ENCODE measurements around the gene KMT2C. TPM values are rescaled to one million over a fixed set of nuclear protein-coding genes. Genes with fewer than 3 reads are reported as not detected.

The KMT2C gene
- total RNA-seq, 1 experiment from 2014 or later, result 8.5 TPM

- H3K36me3 ChIP-seq (replicated peaks; ENCODE audit: control insufficient read depth, insufficient read depth, low read length), result peaks cover 13% of the 10 kb centered on the region
- no peak for DNase-seq
- no peak overlapping the region for H3K4me3 ChIP-seq (ENCODE audit: insufficient read depth, low read depth, low read length)
- no peaks in the 10 kb centered on the region for H3K27me3 ChIP-seq (ENCODE audit: control insufficient read depth, insufficient read depth, low read length)
Observed at GRCh38 chr7:152137476-152138025, 298.3 kb downstream of the KMT2C start.

- no peak for DNase-seq
Observed at GRCh38 chr7:152136686-152137085, 299.1 kb downstream of the KMT2C start.

DNA sequence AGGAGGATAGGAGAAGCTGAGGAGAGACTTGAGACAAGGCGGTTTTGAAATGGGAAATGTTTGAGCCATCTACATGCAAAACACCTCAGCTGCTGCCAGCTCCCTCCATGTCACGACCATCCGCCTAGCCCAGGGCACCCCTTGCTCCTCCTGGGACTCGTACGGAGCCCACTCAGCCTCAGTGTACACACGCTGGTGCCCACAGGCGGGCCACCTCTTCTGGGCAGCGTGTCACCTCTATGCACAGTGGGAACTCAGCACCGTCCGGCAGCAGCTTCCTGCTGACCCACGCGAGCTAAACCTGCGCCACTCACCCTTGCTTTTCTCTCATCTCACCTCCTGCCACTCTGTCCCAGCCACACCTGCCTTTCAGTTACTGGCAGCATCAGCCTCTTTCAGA, 302.0 kb downstream of the KMT2C start:
- DNase-seq, result peak; percentile 19
- Histone ChIP-seq H3K36me3 (replicated peaks; ENCODE audit: control insufficient read depth, insufficient read depth, low read length) (peaks cover 7% of the 10 kb centered on the region), H3K4me3 (ENCODE audit: insufficient read depth, low read depth, low read length) (no peak overlapping the region), H3K27me3 (ENCODE audit: control insufficient read depth, insufficient read depth, low read length) (no peaks in the 10 kb centered on the region)

More at GRCh38 chr7:152136686-152137085, 299.1 kb downstream of the KMT2C start:
- H3K4me3 ChIP-seq (ENCODE audit: insufficient read depth, low read depth, low read length), result no peak overlapping the region
- H3K27me3 ChIP-seq (ENCODE audit: control insufficient read depth, insufficient read depth, low read length), result no peaks in the 10 kb centered on the region
- peaks cover 13% of the 10 kb centered on the region for H3K36me3 ChIP-seq (replicated peaks; ENCODE audit: control insufficient read depth, insufficient read depth, low read length)

GRCh38 chr7:152132812-152133211, 303.0 kb downstream of the KMT2C start:
- H3K36me3 ChIP-seq (replicated peaks; ENCODE audit: control insufficient read depth, insufficient read depth, low read length), result peaks cover 2% of the 10 kb centered on the region
- H3K4me3 ChIP-seq (ENCODE audit: insufficient read depth, low read depth, low read length), result no peak overlapping the region
- H3K27me3 ChIP-seq (ENCODE audit: control insufficient read depth, insufficient read depth, low read length), result no peaks in the 10 kb centered on the region
- no peak for DNase-seq

DNA sequence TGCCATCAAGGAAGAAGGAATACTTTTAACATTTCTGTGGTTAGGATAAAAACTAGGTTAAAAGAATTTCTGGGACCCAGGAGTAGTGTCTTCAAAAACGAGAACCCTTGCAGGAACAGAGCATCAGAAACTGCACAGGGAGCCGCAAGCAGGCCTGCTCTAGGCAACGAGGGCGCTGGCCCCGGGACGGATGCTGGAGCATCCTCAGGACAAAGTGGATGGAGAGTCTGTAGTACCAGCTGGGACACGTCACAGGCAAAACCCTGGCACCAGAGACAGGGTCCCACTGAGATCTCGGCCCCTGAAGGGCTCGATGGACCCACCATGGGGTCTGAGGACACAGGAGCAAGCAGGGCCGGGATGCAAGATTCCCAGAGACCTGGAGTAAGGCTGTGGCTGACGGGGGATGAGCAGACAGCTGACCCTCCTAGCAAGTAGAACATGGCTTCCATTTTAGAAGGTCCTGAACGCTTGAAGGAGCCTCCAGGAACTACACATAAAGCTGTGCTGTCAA, 303.8 kb downstream of the KMT2C start:
- DNase-seq, result no peak
- H3K36me3 ChIP-seq (replicated peaks; ENCODE audit: control insufficient read depth, insufficient read depth, low read length), result peaks cover 3% of the 10 kb centered on the region

GRCh38 chr7:152130658-152131590, 304.9 kb downstream of the KMT2C start:
- H3K4me3 ChIP-seq (ENCODE audit: insufficient read depth, low read depth, low read length), result no peak overlapping the region
- DNase-seq, result peak; percentile 29
- peaks cover 4% of the 10 kb centered on the region; the same call in 1 of the 2 replicates for H3K36me3 ChIP-seq (replicated peaks; ENCODE audit: control insufficient read depth, insufficient read depth, low read length)
- no peaks in the 10 kb centered on the region for H3K27me3 ChIP-seq (ENCODE audit: control insufficient read depth, insufficient read depth, low read length)

More for the DNA sequence above, 303.8 kb downstream of the KMT2C start:
- Histone ChIP-seq H3K27me3 (ENCODE audit: control insufficient read depth, insufficient read depth, low read length) (no peaks in the 10 kb centered on the region), H3K4me3 (ENCODE audit: insufficient read depth, low read depth, low read length) (no peak overlapping the region)

- H3K36me3 ChIP-seq (replicated peaks; ENCODE audit: control insufficient read depth, insufficient read depth, low read length), result peaks cover 4% of the 10 kb centered on the region; the same call in 1 of the 2 replicates
Observed at GRCh38 chr7:152129682-152130081, 306.1 kb downstream of the KMT2C start.

GRCh38 chr7:152128741-152129461, 306.9 kb downstream of the KMT2C start:
- 0 out of 2 replicates have a peak, but pooled peaks cover 2% of the 10 kb centered on the region for H3K36me3 ChIP-seq (replicated peaks; ENCODE audit: control insufficient read depth, insufficient read depth, low read length)
- DNase-seq, result peak; percentile 35
- H3K4me3 ChIP-seq (ENCODE audit: insufficient read depth, low read depth, low read length), result no peak overlapping the region
- H3K27me3 ChIP-seq (ENCODE audit: control insufficient read depth, insufficient read depth, low read length), result no peaks in the 10 kb centered on the region

More at GRCh38 chr7:152129682-152130081, 306.1 kb downstream of the KMT2C start:
- Histone ChIP-seq H3K27me3 (ENCODE audit: control insufficient read depth, insufficient read depth, low read length) (no peaks in the 10 kb centered on the region), H3K4me3 (ENCODE audit: insufficient read depth, low read depth, low read length) (no peak overlapping the region)
- DNase-seq, result no peak

- 0 out of 2 replicates have a peak, but pooled peaks cover 2% of the 10 kb centered on the region for H3K36me3 ChIP-seq (replicated peaks; ENCODE audit: control insufficient read depth, insufficient read depth, low read length)
- peak; percentile 21 for DNase-seq
- no peak overlapping the region for H3K4me3 ChIP-seq (ENCODE audit: insufficient read depth, low read depth, low read length)
- no peaks in the 10 kb centered on the region for H3K27me3 ChIP-seq (ENCODE audit: control insufficient read depth, insufficient read depth, low read length)
Observed at GRCh38 chr7:152128252-152128651, 307.6 kb downstream of the KMT2C start.

GRCh38 chr7:152127229-152127628, 308.6 kb downstream of the KMT2C start:
- Histone ChIP-seq H3K27me3 (ENCODE audit: control insufficient read depth, insufficient read depth, low read length) (no peaks in the 10 kb centered on the region), H3K4me3 (ENCODE audit: insufficient read depth, low read depth, low read length) (no peak overlapping the region), H3K36me3 (replicated peaks; ENCODE audit: control insufficient read depth, insufficient read depth, low read length) (0 out of 2 replicates have a peak, but pooled peaks cover 2% of the 10 kb centered on the region)
- no peak for DNase-seq

DNA sequence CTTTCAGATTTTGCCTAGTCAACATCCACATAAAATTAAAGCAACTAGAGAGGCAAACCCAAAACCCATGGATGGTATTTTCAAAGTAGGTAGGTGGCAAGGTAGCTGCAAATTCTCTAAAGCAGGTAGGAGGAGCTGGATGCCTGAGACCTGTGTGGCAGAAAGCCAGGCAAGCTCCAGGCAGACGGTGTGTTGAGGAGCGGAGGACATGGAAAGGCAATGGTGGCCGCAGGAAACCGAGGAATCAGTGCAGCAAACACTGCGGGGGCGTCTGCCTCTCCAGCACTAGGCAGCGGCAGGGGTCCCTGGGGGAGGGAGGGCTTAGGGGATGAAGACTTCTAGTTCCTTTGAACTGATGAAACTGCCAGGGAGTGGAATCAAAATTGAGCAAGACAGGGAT, 309.1 kb downstream of the KMT2C start:
- H3K27me3 ChIP-seq (ENCODE audit: control insufficient read depth, insufficient read depth, low read length), result no peaks in the 10 kb centered on the region
- H3K36me3 ChIP-seq (replicated peaks; ENCODE audit: control insufficient read depth, insufficient read depth, low read length), result peaks cover 3% of the 10 kb centered on the region; the same call in 1 of the 2 replicates
- no peak overlapping the region for H3K4me3 ChIP-seq (ENCODE audit: insufficient read depth, low read depth, low read length)
- peak; percentile 43 for DNase-seq

DNA sequence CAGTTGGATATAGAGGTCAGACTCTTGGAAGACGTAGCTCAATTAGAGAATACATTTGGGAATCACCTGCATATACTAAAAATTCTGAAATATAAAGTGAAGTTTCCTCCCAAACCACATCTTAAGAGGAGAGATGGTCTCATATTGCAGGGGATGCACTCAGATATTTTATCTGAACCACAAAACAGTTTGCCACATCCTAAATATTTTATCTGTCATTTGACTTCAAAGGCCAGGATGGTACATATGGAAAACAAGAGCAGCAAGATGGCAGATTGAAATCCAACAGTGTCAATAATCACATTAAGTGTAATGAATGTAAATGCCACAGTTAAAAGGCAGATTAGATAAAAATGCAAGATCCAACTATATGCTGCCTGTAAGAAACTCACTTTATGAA, 313.3 kb downstream of the KMT2C start:
- DNase-seq, result no peak
- peaks cover 12% of the 10 kb centered on the region for H3K36me3 ChIP-seq (replicated peaks; ENCODE audit: control insufficient read depth, insufficient read depth, low read length)
- no peak overlapping the region for H3K4me3 ChIP-seq (ENCODE audit: insufficient read depth, low read depth, low read length)

DNA sequence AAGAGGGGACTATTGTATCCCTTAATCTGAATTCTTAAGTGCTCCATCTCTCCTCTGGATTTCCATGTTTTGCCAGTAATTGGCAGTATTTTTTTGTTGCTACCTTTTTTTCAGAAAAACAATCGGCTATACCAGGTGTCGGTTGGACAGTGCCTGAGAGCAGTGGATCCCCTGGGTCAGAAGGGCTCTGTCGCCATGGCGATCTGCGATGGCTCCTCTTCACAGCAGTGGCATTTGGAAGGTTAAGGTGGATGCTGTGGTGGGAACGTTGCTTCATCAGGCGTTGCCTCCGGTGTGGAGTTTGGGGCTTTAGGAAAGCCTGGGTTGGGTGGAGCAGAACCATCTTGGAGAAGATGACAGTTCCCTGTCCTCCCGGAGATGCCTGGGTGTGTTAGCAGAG, 314.4 kb downstream of the KMT2C start:
- Histone ChIP-seq H3K36me3 (replicated peaks; ENCODE audit: control insufficient read depth, insufficient read depth, low read length) (peaks cover 14% of the 10 kb centered on the region), H3K4me3 (ENCODE audit: insufficient read depth, low read depth, low read length) (no peak overlapping the region), H3K27me3 (ENCODE audit: control insufficient read depth, insufficient read depth, low read length) (no peaks in the 10 kb centered on the region)
- DNase-seq, result no peak

More for the DNA sequence above, 313.3 kb downstream of the KMT2C start:
- no peaks in the 10 kb centered on the region for H3K27me3 ChIP-seq (ENCODE audit: control insufficient read depth, insufficient read depth, low read length)

DNA sequence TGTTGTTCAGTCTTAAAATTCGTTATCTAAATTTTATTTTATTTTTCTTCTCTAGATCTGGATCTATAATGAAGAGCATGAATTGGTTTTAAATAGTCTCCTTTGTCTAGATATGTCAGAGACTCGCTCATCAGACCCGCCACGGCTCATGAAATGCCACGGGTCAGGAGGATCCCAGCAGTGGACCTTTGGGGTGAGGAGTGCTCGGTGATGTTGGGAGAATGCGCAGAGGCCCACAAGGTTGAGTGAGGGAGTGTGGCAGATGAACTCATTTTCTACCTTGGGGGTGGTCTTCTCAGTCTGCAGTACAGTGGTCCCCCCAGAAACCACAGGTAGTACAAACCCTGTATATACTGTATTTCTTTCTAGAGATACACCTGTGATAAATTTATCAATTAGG, 315.0 kb downstream of the KMT2C start:
- H3K36me3 ChIP-seq (replicated peaks; ENCODE audit: control insufficient read depth, insufficient read depth, low read length), result peaks cover 14% of the 10 kb centered on the region
- H3K27me3 ChIP-seq (ENCODE audit: control insufficient read depth, insufficient read depth, low read length), result no peaks in the 10 kb centered on the region
- no peak overlapping the region for H3K4me3 ChIP-seq (ENCODE audit: insufficient read depth, low read depth, low read length)
- no peak for DNase-seq
